D721Med (cell line): ENCODE data around the gene B3GAT1.

Experiments
- DNase-seq: peaks from one replicate; pipeline ENCODE4 v3.0.0; 2011; ENCODE audit warnings: low spot score; ENCODE audit not compliant: insufficient read length
- FAIRE-seq: peaks from 2 replicates; lab custom pipeline; 2011; peaks lifted over from hg19 to GRCh38; lab: Jason Lieb, UNC
- CTCF ChIP-seq: IDR thresholded peaks from 2 replicates; pipeline ENCODE4 v1.5.1; 2012; ENCODE audit warnings: mild to moderate bottlenecking, control low read depth; ENCODE audit not compliant: insufficient read depth; ENCODE audit errors: missing control alignments

Gene B3GAT1

GRCh38 chr11:134340354-134340964 lies 71.6 kb downstream of the B3GAT1 start:
- FAIRE-seq (no peak), DNase-seq (no peak)
- TF ChIP-seq CTCF, result no peak

- no peak for DNase-seq
- no peak for FAIRE-seq
- TF ChIP-seq CTCF, result no peak
Observed at GRCh38 chr11:134339756-134340155, 72.3 kb downstream of the B3GAT1 start.

- DNase-seq, result no peak
- TF ChIP-seq CTCF, result no peak
- no peak for FAIRE-seq
Observed at GRCh38 chr11:134338654-134339053, 73.4 kb downstream of the B3GAT1 start.

- no peak for FAIRE-seq
- DNase-seq, result no peak
Observed at GRCh38 chr11:134338068-134338467, 74.0 kb downstream of the B3GAT1 start.

GRCh38 chr11:134337051-134337450 lies 75.0 kb downstream of the B3GAT1 start:
- TF ChIP-seq CTCF, result no peak
- FAIRE-seq (no peak), DNase-seq (no peak)

More at GRCh38 chr11:134338068-134338467, 74.0 kb downstream of the B3GAT1 start:
- TF ChIP-seq CTCF, result no peak

GRCh38 chr11:134334796-134335571 lies 77.1 kb downstream of the B3GAT1 start:
- DNase-seq (no peak), FAIRE-seq (no peak)
- TF ChIP-seq CTCF, result no peak

GRCh38 chr11:134333946-134334345 lies 78.1 kb downstream of the B3GAT1 start:
- DNase-seq (no peak), FAIRE-seq (no peak)
- no peak for TF ChIP-seq CTCF
